Measurements from ENCODE around the gene VENTX.

The VENTX gene, protein sequence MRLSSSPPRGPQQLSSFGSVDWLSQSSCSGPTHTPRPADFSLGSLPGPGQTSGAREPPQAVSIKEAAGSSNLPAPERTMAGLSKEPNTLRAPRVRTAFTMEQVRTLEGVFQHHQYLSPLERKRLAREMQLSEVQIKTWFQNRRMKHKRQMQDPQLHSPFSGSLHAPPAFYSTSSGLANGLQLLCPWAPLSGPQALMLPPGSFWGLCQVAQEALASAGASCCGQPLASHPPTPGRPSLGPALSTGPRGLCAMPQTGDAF

DNA sequence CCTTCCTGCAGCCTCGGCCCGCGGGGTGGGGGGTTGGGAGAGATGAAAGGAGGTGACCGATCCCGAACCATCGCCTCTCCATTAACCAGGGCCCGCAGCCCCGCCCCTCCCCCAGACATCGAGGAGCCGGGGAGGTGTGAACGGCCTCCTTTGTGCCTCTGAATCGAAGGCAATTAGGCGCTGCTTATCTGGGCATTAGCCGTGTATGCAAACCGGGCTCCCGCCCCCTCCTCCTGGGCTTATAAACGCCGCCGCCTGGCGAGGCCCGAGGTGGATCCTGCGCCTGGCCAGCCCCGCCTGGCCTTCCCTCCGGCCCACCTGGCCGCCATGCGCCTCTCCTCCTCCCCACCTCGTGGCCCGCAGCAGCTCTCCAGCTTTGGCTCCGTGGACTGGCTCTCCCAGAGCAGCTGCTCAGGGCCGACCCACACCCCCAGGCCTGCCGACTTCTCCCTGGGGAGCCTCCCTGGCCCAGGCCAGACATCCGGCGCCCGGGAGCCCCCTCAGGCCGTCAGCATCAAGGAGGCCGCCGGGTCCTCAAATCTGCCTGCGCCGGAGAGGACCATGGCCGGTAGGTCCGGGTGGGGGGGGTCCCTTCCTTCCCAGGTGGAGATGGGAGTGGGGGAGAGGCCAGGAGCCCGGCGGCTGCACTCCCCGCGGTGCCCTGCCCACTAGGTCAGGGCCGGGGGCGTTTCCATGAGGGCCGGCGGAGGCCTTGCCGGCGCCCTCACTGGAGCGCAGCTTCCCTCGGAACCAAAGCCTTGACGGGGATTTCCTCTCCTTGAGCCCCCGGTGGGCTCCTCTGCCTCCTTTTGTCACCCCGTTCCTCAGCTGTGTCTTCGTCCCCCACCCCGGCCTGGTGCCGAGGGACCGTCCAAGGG lies at the start of gene VENTX:
VENTX (plus strand) TSS at position 268 of the 878 bp plus-strand sequence; CDS start at position 328, 60 bp downstream.
- H3K4me1 ChIP-seq (ENCODE audit: control insufficient read depth in 5 of 5, insufficient read depth in 5 of 5, low read length in 5 of 5), result peaks cover 0 to 35% (median 17%) of the 10 kb centered on the region in 5 donors
- no peaks in the 10 kb centered on the region for H3K9me3 ChIP-seq (ENCODE audit: control insufficient read depth in 5 of 5, low read length in 5 of 5)
- peaks cover 23 to 59% (median 55%) of the 10 kb centered on the region in 5 donors for H3K27me3 ChIP-seq (ENCODE audit: control insufficient read depth in 5 of 5, insufficient read depth in 4 of 5, low read length in 5 of 5)
- no peaks in the 10 kb centered on the region for H3K36me3 ChIP-seq (ENCODE audit: control insufficient read depth in 5 of 5, insufficient read depth in 5 of 5, low read length in 5 of 5)
- H3K9ac ChIP-seq (ENCODE audit: low read length in 5 of 5), result no peak within 1 kb of the TSS
- H3K27ac ChIP-seq (ENCODE audit: low read depth, low read length), result no peak within 1 kb of the TSS
- H3K4me3 ChIP-seq (ENCODE audit: low read depth in 1 of 5, low read length in 5 of 5), result peak within 1 kb of the TSS in 2 of 5 donors; percentile 43 to 55

DNA sequence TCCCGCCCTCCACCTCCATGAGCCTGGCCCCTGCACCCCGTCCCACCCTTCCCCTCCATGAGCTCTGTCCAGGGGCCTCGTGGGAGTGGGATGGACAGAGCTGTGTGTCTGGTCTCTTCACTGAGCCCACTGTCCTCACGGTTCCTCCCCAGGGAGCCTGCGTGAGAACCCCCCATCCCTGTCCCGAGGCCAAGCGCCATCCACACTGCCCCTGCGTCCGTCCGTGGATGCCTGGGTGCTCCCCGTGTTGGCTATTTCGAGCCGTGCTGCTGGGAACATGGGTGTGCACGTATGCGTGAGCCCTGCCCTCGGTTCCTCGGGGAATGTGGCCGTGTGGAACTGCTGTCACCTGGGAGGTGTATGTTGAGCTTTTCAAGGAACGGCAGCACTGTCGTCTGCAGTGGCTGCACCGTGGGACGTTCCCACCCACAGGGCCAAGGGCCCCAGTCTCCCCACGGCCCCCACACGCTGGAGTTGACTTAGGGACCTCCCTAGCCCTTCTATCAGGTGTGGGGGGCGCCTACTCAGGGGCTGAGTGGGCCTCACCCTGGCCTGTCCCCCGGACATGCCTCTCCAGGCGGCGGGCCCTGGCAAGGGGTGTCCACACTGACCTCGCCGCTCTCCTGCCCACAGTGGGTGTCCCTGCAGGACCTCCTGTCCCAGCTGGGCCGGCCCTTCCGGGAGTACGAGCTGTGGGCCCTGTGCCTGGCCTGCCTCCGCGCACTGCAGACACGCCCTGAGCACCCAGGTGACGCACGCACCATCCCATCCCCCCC lies 49.6 kb upstream of the VENTX start:
- H3K27me3 ChIP-seq (ENCODE audit: control insufficient read depth in 5 of 5, insufficient read depth in 4 of 5, low read length in 5 of 5), result peaks cover 11 to 37% (median 22%) of the 10 kb centered on the region in 5 donors
- H3K9me3 ChIP-seq (ENCODE audit: control insufficient read depth in 5 of 5, low read length in 5 of 5), result peaks cover 0 to 10% (median 4%) of the 10 kb centered on the region in 5 donors
- no peaks in the 10 kb centered on the region for H3K4me1 ChIP-seq (ENCODE audit: control insufficient read depth in 5 of 5, insufficient read depth in 5 of 5, low read length in 5 of 5)

GRCh38 chr10:133189256-133189655 lies 48.4 kb upstream of the VENTX start:
- no peak overlapping the region for H3K27ac ChIP-seq (ENCODE audit: low read depth, low read length)
- H3K9ac ChIP-seq (ENCODE audit: low read length in 5 of 5), result no peak overlapping the region
- peaks cover under 1 to 14% (median 4%) of the 10 kb centered on the region in 5 donors for H3K9me3 ChIP-seq (ENCODE audit: control insufficient read depth in 5 of 5, low read length in 5 of 5)
- no peaks in the 10 kb centered on the region for H3K36me3 ChIP-seq (ENCODE audit: control insufficient read depth in 5 of 5, insufficient read depth in 5 of 5, low read length in 5 of 5)
- no peak overlapping the region for H3K4me3 ChIP-seq (ENCODE audit: low read depth in 1 of 5, low read length in 5 of 5)
- peaks cover 11 to 32% (median 16%) of the 10 kb centered on the region in 5 donors for H3K27me3 ChIP-seq (ENCODE audit: control insufficient read depth in 5 of 5, insufficient read depth in 4 of 5, low read length in 5 of 5)
- no peaks in the 10 kb centered on the region for H3K4me1 ChIP-seq (ENCODE audit: control insufficient read depth in 5 of 5, insufficient read depth in 5 of 5, low read length in 5 of 5)

More for the DNA sequence above, 49.6 kb upstream of the VENTX start:
- no peaks in the 10 kb centered on the region for H3K36me3 ChIP-seq (ENCODE audit: control insufficient read depth in 5 of 5, insufficient read depth in 5 of 5, low read length in 5 of 5)
- H3K9ac ChIP-seq (ENCODE audit: low read length in 5 of 5), result no peak overlapping the region
- H3K4me3 ChIP-seq (ENCODE audit: low read depth in 1 of 5, low read length in 5 of 5), result no peak overlapping the region
- H3K27ac ChIP-seq (ENCODE audit: low read depth, low read length), result no peak overlapping the region

- no peak overlapping the region for H3K4me3 ChIP-seq (ENCODE audit: low read depth in 1 of 5, low read length in 5 of 5)
- peaks cover 11 to 28% (median 15%) of the 10 kb centered on the region in 5 donors for H3K27me3 ChIP-seq (ENCODE audit: control insufficient read depth in 5 of 5, insufficient read depth in 4 of 5, low read length in 5 of 5)
- no peaks in the 10 kb centered on the region for H3K36me3 ChIP-seq (ENCODE audit: control insufficient read depth in 5 of 5, insufficient read depth in 5 of 5, low read length in 5 of 5)
- no peak overlapping the region for H3K9ac ChIP-seq (ENCODE audit: low read length in 5 of 5)
- H3K27ac ChIP-seq (ENCODE audit: low read depth, low read length), result no peak overlapping the region
- H3K9me3 ChIP-seq (ENCODE audit: control insufficient read depth in 5 of 5, low read length in 5 of 5), result peaks cover 2 to 14% (median 4%) of the 10 kb centered on the region in 5 donors
- no peaks in the 10 kb centered on the region for H3K4me1 ChIP-seq (ENCODE audit: control insufficient read depth in 5 of 5, insufficient read depth in 5 of 5, low read length in 5 of 5)
Observed at GRCh38 chr10:133189726-133190125, 47.9 kb upstream of the VENTX start.

- no peak overlapping the region for H3K9ac ChIP-seq (ENCODE audit: low read length in 5 of 5)
- no peak overlapping the region for H3K27ac ChIP-seq (ENCODE audit: low read depth, low read length)
- H3K36me3 ChIP-seq (ENCODE audit: control insufficient read depth in 5 of 5, insufficient read depth in 5 of 5, low read length in 5 of 5), result no peaks in the 10 kb centered on the region
- no peaks in the 10 kb centered on the region for H3K4me1 ChIP-seq (ENCODE audit: control insufficient read depth in 5 of 5, insufficient read depth in 5 of 5, low read length in 5 of 5)
- peaks cover 2 to 17% (median 4%) of the 10 kb centered on the region in 5 donors for H3K9me3 ChIP-seq (ENCODE audit: control insufficient read depth in 5 of 5, low read length in 5 of 5)
- H3K27me3 ChIP-seq (ENCODE audit: control insufficient read depth in 5 of 5, insufficient read depth in 4 of 5, low read length in 5 of 5), result peaks cover 11 to 28% (median 15%) of the 10 kb centered on the region in 5 donors
- no peak overlapping the region for H3K4me3 ChIP-seq (ENCODE audit: low read depth in 1 of 5, low read length in 5 of 5)
Observed at GRCh38 chr10:133190225-133190624, 47.4 kb upstream of the VENTX start.

DNA sequence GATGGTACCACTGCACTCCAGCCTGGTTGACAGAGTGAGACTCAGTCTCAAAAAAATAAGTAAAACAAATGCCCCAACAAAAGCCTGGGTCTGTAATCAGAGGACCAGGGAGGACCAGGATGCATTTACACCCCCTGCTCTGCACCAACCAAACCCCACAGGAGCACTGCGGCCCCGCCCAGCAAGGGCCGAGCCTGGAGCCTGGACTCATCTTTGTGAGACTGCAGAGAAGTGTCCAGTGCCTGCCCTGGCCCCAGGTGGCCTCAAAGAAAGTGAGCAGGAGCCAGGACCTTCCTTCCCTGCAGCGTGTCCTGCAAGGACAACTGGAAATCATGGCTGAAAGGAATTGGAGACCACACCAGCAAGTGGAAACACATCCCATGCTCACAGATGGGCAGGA lies 46.0 kb upstream of the VENTX start:
- Histone ChIP-seq H3K4me1 (ENCODE audit: control insufficient read depth in 5 of 5, insufficient read depth in 5 of 5, low read length in 5 of 5) (no peaks in the 10 kb centered on the region), H3K27ac (ENCODE audit: low read depth, low read length) (no peak overlapping the region), H3K27me3 (ENCODE audit: control insufficient read depth in 5 of 5, insufficient read depth in 4 of 5, low read length in 5 of 5) (peaks cover 9 to 22% (median 16%) of the 10 kb centered on the region in 5 donors), H3K9ac (ENCODE audit: low read length in 5 of 5) (no peak overlapping the region), H3K36me3 (ENCODE audit: control insufficient read depth in 5 of 5, insufficient read depth in 5 of 5, low read length in 5 of 5) (no peaks in the 10 kb centered on the region), H3K4me3 (ENCODE audit: low read depth in 1 of 5, low read length in 5 of 5) (no peak overlapping the region), H3K9me3 (ENCODE audit: control insufficient read depth in 5 of 5, low read length in 5 of 5) (peaks cover 2 to 17% (median 4%) of the 10 kb centered on the region in 5 donors)

GRCh38 chr10:133194151-133194550 lies 43.5 kb upstream of the VENTX start:
- Histone ChIP-seq H3K4me1 (ENCODE audit: control insufficient read depth in 5 of 5, insufficient read depth in 5 of 5, low read length in 5 of 5) (no peaks in the 10 kb centered on the region), H3K9ac (ENCODE audit: low read length in 5 of 5) (no peak overlapping the region), H3K27me3 (ENCODE audit: control insufficient read depth in 5 of 5, insufficient read depth in 4 of 5, low read length in 5 of 5) (peaks cover 0 to 10% (median 6%) of the 10 kb centered on the region in 5 donors), H3K36me3 (ENCODE audit: control insufficient read depth in 5 of 5, insufficient read depth in 5 of 5, low read length in 5 of 5) (no peaks in the 10 kb centered on the region), H3K4me3 (ENCODE audit: low read depth in 1 of 5, low read length in 5 of 5) (no peak overlapping the region), H3K9me3 (ENCODE audit: control insufficient read depth in 5 of 5, low read length in 5 of 5) (peaks cover 2 to 17% (median 4%) of the 10 kb centered on the region in 5 donors), H3K27ac (ENCODE audit: low read depth, low read length) (no peak overlapping the region)

DNA sequence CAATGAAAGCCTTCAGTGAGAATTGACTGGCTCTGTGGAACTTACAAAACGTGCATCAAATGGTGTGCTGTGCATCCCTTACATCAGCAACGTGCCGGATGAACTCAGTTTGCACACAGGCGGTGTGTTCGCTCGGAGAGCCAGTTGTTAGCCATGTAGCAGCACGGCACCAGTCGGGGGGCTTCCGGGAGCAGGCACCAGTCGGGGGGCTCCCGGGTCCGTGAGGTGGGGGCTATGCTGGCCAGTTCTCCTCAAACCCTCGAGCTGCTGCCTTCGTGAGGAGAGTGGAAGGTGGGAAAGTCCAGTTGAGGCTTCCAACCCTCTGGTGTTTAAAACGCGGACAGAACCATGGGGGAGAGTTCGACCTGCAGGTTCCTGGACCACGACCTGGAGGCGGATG lies 42.6 kb upstream of the VENTX start:
- Histone ChIP-seq H3K27me3 (ENCODE audit: control insufficient read depth in 5 of 5, insufficient read depth in 4 of 5, low read length in 5 of 5) (peaks cover 0 to 12% (median 8%) of the 10 kb centered on the region in 5 donors), H3K27ac (ENCODE audit: low read depth, low read length) (no peak overlapping the region), H3K36me3 (ENCODE audit: control insufficient read depth in 5 of 5, insufficient read depth in 5 of 5, low read length in 5 of 5) (no peaks in the 10 kb centered on the region), H3K4me3 (ENCODE audit: low read depth in 1 of 5, low read length in 5 of 5) (no peak overlapping the region), H3K9ac (ENCODE audit: low read length in 5 of 5) (no peak overlapping the region), H3K4me1 (ENCODE audit: control insufficient read depth in 5 of 5, insufficient read depth in 5 of 5, low read length in 5 of 5) (no peaks in the 10 kb centered on the region), H3K9me3 (ENCODE audit: control insufficient read depth in 5 of 5, low read length in 5 of 5) (peaks cover 2 to 17% (median 4%) of the 10 kb centered on the region in 5 donors)

DNA sequence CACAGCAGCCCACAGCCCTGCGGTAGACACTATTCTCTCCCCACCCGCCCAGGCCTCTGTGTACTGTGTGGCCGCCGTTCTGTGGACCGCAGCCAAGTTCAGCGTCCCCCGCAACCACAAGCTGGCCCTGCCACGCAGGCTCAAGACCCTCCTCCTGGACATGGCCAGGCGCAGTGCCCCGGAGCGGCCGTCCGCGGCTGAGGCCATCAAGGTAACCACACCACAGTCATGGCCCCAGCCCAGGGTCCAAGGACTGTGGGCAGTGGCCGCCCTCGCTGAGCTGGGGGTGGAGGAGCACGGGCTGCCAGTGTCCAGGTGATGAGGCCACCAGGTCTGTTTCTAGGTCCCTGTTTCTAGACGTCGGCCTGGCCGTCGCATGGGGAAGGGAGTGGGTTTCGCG lies 42.0 kb upstream of the VENTX start:
- no peak overlapping the region for H3K9ac ChIP-seq (ENCODE audit: low read length in 5 of 5)
- no peaks in the 10 kb centered on the region for H3K36me3 ChIP-seq (ENCODE audit: control insufficient read depth in 5 of 5, insufficient read depth in 5 of 5, low read length in 5 of 5)
- peaks cover 0 to 12% (median 8%) of the 10 kb centered on the region in 5 donors for H3K27me3 ChIP-seq (ENCODE audit: control insufficient read depth in 5 of 5, insufficient read depth in 4 of 5, low read length in 5 of 5)
- H3K4me1 ChIP-seq (ENCODE audit: control insufficient read depth in 5 of 5, insufficient read depth in 5 of 5, low read length in 5 of 5), result no peaks in the 10 kb centered on the region
- no peak overlapping the region for H3K27ac ChIP-seq (ENCODE audit: low read depth, low read length)
- peaks cover 2 to 17% (median 4%) of the 10 kb centered on the region in 5 donors for H3K9me3 ChIP-seq (ENCODE audit: control insufficient read depth in 5 of 5, low read length in 5 of 5)
- no peak overlapping the region for H3K4me3 ChIP-seq (ENCODE audit: low read depth in 1 of 5, low read length in 5 of 5)

Data from subcutaneous abdominal adipose tissue (tissue), 5 donors.